Liver (tissue), 9 donors: ENCODE results near the gene TNFRSF13B. TPM values are rescaled to one million over a fixed set of nuclear protein-coding genes. Genes with fewer than 3 reads are reported as not detected.

ENCODE experiments used
- DNase-seq: peaks from one replicate; pipeline ENCODE4 v3.0.0-alpha.2; 2017; ENCODE audit warnings: low spot score
- H3K27ac ChIP-seq, 2 donors: one replicate each; pipeline ENCODE4 v1.7.0; 2013; ENCODE audit warnings: inconsistent platforms in 2 of 2, low read length in 2 of 2, control low read depth in 1 of 2, low read depth in 1 of 2, mild to moderate bottlenecking in 1 of 2
- H3K27me3 ChIP-seq, 4 donors: one replicate each; pipeline versions ENCODE4 v1.6.1 to v1.7.0; 2013; ENCODE audit warnings: low read length in 3 of 4, inconsistent platforms in 1 of 4, mild to moderate bottlenecking in 1 of 4, moderate library complexity in 1 of 4; ENCODE audit not compliant: control insufficient read depth in 4 of 4, insufficient read depth in 4 of 4
- H3K36me3 ChIP-seq, 4 donors: one replicate each; pipeline versions ENCODE4 v1.6.1 to v1.7.0; 2013; ENCODE audit warnings: low read length in 3 of 4, mild to moderate bottlenecking in 3 of 4, low read depth in 1 of 4, moderate library complexity in 1 of 4; ENCODE audit not compliant: control insufficient read depth in 4 of 4, insufficient read depth in 3 of 4
- H3K4me1 ChIP-seq, 4 donors: one replicate each; pipeline versions ENCODE4 v1.6.1 to v1.7.0; 2013; ENCODE audit warnings: low read length in 3 of 4, mild to moderate bottlenecking in 3 of 4, moderate library complexity in 1 of 4; ENCODE audit not compliant: control insufficient read depth in 4 of 4, insufficient read depth in 4 of 4
- H3K4me3 ChIP-seq, 3 donors: one replicate each; pipeline versions ENCODE4 v1.6.1 to v1.7.0; 2013; ENCODE audit warnings: low read length in 3 of 3, control low read depth in 1 of 3, low read depth in 1 of 3, mild to moderate bottlenecking in 1 of 3
- H3K9ac ChIP-seq, 2 donors: one replicate each; pipeline ENCODE4 v1.7.0; 2013; ENCODE audit warnings: low read length in 2 of 2, mild to moderate bottlenecking in 2 of 2, moderate library complexity in 2 of 2, control low read depth in 1 of 2, low read depth in 1 of 2
- H3K9me3 ChIP-seq, 4 donors: one replicate each; pipeline versions ENCODE4 v1.6.1 to v1.7.0; 2013; ENCODE audit warnings: low read length in 3 of 4; ENCODE audit not compliant: control insufficient read depth in 4 of 4
- EGR1 ChIP-seq, 2 donors: IDR thresholded peaks; 2 replicates each; pipeline ENCODE4 v1.6.1; 2016 to 2018; ENCODE audit warnings: antibody characterized with exemption in 2 of 2, low read depth in 2 of 2
- GABPA ChIP-seq, 2 donors: IDR thresholded peaks in 1 of 2; conservative IDR thresholded peaks in 1 of 2; 2 replicates each; pipeline ENCODE4 v1.6.1; 2016; ENCODE audit warnings: antibody characterized with exemption in 2 of 2, mild to moderate bottlenecking in 1 of 2, moderate library complexity in 1 of 2
- HNF4A ChIP-seq, 2 donors: conservative IDR thresholded peaks; 2 replicates each; pipeline ENCODE4 v1.6.1; 2016; ENCODE audit warnings: antibody characterized with exemption in 2 of 2, mild to moderate bottlenecking in 2 of 2
- NR2F2 ChIP-seq: IDR thresholded peaks from 2 replicates; pipeline ENCODE4 v1.6.1; 2016; ENCODE audit warnings: antibody characterized with exemption
- RXRA ChIP-seq, 2 donors: IDR thresholded peaks; 2 replicates each; pipeline ENCODE4 v1.6.1; 2017 to 2018; ENCODE audit warnings: antibody characterized with exemption in 2 of 2, mild to moderate bottlenecking in 1 of 2
- SP1 ChIP-seq: IDR thresholded peaks from 2 replicates; pipeline ENCODE4 v1.6.1; 2018; ENCODE audit warnings: antibody characterized with exemption, mild to moderate bottlenecking
- TAF1 ChIP-seq: conservative IDR thresholded peaks from 2 replicates; pipeline ENCODE4 v1.6.1; 2016; ENCODE audit warnings: antibody characterized with exemption, mild to moderate bottlenecking
- YY1 ChIP-seq: IDR thresholded peaks from 2 replicates; pipeline ENCODE4 v1.6.1; 2016; ENCODE audit warnings: antibody characterized with exemption, mild to moderate bottlenecking
- WGBS: extraction: QIAGEN DNeasy Blood & Tissue Kit; methylation state at CpG from one replicate; pipeline ENCODE4 v1.1.7; 2013; 5-methylcytosine and 5-hydroxymethylcytosine counted together
- polyA plus RNA-seq, 2 donors: library from polyadenylated mRNA; stranded (reverse) in 1 of 2; unstranded in 1 of 2; fragments of 200-250 nt in 1 of 2; fragments of >200 nt in 1 of 2; fragmentation: Nextera tagmentation in 1 of 2; extraction: Ambion mirVana in 1 of 2; gene quantifications; one replicate each; pipeline versions ENCODE4 v1.2.1 to v1.2.3, GENCODE V29; 2013 to 2015
- total RNA-seq, 2 donors: library from RNA; depleted of rRNA; stranded (reverse); fragments of >200 nt; gene quantifications; one replicate each; pipeline ENCODE4 v1.2.3, GENCODE V29; 2014
- TF ChIP-seq, protein P1 (sequence below): IDR thresholded peaks from 2 replicates; pipeline ENCODE4 v1.6.1; 2016; ENCODE audit warnings: antibody characterized with exemption
- TF ChIP-seq, protein P2 (sequence below): IDR thresholded peaks from 2 replicates; pipeline ENCODE4 v1.6.1; 2016; ENCODE audit warnings: antibody characterized with exemption, mild to moderate bottlenecking
- TF ChIP-seq, protein P3 (sequence below): fragments of 150-350 bp; IDR thresholded peaks from 2 replicates; pipeline ENCODE4 v1.5.1; 2017; ENCODE audit warnings: improper control_type of control experiment, low read depth, low read length; ENCODE audit not compliant: missing input control
- TF ChIP-seq, protein P4 (sequence below): IDR thresholded peaks from 2 replicates; pipeline ENCODE4 v1.6.1; 2016; ENCODE audit warnings: antibody characterized with exemption
- TF ChIP-seq, protein P5 (sequence below): IDR thresholded peaks from 2 replicates; pipeline ENCODE4 v1.6.1; 2016; ENCODE audit warnings: antibody characterized with exemption
- donor health status: healthy.
- donor health status: healthy.
- donor health status: healthy.
- donor health status: healthy.
- donor health status: healthy.

The TNFRSF13B gene
- total and polyA plus RNA-seq, 4 donors = 0.17 to 0.26 TPM; not detected in 2

DNA sequence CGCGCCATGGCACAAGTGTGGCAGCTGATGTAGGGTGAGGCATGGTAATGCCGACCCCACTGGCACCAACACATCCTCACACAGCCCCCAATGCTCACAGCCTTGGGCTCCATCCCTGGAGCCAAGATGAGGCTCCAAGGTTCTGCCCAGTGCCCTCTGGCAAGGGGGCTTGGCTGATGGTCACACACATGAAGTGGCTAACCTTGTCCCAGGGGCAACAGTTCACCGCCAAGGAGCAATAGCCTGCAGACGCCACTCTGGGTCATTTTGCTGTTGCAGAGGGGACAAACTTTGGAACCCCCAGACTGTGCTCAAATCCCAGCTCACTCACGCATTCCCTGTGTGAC is 26.8 kb downstream of the TNFRSF13B start:
- Histone ChIP-seq H3K4me1 (no peaks in the 10 kb centered on the region), H3K9ac (no peak overlapping the region), H3K4me3 (no peak overlapping the region), H3K27ac (no peak overlapping the region), H3K9me3 (peaks cover 0 to 5% (median 1%) of the 10 kb centered on the region in 4 donors), H3K36me3 (no peaks in the 10 kb centered on the region), H3K27me3 (peaks cover 0 to 7% (median 0%) of the 10 kb centered on the region in 4 donors)
- TF ChIP-seq, protein P1, sequence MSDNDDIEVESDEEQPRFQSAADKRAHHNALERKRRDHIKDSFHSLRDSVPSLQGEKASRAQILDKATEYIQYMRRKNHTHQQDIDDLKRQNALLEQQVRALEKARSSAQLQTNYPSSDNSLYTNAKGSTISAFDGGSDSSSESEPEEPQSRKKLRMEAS = no peak
- TF ChIP-seq, protein P2, sequence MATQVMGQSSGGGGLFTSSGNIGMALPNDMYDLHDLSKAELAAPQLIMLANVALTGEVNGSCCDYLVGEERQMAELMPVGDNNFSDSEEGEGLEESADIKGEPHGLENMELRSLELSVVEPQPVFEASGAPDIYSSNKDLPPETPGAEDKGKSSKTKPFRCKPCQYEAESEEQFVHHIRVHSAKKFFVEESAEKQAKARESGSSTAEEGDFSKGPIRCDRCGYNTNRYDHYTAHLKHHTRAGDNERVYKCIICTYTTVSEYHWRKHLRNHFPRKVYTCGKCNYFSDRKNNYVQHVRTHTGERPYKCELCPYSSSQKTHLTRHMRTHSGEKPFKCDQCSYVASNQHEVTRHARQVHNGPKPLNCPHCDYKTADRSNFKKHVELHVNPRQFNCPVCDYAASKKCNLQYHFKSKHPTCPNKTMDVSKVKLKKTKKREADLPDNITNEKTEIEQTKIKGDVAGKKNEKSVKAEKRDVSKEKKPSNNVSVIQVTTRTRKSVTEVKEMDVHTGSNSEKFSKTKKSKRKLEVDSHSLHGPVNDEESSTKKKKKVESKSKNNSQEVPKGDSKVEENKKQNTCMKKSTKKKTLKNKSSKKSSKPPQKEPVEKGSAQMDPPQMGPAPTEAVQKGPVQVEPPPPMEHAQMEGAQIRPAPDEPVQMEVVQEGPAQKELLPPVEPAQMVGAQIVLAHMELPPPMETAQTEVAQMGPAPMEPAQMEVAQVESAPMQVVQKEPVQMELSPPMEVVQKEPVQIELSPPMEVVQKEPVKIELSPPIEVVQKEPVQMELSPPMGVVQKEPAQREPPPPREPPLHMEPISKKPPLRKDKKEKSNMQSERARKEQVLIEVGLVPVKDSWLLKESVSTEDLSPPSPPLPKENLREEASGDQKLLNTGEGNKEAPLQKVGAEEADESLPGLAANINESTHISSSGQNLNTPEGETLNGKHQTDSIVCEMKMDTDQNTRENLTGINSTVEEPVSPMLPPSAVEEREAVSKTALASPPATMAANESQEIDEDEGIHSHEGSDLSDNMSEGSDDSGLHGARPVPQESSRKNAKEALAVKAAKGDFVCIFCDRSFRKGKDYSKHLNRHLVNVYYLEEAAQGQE = no peak
- TF ChIP-seq YY1 (no peak), RXRA (IDR thresholded peaks at IDR 0.05) (no peak)
- TF ChIP-seq, protein P3, sequence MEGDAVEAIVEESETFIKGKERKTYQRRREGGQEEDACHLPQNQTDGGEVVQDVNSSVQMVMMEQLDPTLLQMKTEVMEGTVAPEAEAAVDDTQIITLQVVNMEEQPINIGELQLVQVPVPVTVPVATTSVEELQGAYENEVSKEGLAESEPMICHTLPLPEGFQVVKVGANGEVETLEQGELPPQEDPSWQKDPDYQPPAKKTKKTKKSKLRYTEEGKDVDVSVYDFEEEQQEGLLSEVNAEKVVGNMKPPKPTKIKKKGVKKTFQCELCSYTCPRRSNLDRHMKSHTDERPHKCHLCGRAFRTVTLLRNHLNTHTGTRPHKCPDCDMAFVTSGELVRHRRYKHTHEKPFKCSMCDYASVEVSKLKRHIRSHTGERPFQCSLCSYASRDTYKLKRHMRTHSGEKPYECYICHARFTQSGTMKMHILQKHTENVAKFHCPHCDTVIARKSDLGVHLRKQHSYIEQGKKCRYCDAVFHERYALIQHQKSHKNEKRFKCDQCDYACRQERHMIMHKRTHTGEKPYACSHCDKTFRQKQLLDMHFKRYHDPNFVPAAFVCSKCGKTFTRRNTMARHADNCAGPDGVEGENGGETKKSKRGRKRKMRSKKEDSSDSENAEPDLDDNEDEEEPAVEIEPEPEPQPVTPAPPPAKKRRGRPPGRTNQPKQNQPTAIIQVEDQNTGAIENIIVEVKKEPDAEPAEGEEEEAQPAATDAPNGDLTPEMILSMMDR = no peak
- 90% methylated on average over 6 of the region's 6 CpGs for WGBS
- no peak for DNase-seq

DNA sequence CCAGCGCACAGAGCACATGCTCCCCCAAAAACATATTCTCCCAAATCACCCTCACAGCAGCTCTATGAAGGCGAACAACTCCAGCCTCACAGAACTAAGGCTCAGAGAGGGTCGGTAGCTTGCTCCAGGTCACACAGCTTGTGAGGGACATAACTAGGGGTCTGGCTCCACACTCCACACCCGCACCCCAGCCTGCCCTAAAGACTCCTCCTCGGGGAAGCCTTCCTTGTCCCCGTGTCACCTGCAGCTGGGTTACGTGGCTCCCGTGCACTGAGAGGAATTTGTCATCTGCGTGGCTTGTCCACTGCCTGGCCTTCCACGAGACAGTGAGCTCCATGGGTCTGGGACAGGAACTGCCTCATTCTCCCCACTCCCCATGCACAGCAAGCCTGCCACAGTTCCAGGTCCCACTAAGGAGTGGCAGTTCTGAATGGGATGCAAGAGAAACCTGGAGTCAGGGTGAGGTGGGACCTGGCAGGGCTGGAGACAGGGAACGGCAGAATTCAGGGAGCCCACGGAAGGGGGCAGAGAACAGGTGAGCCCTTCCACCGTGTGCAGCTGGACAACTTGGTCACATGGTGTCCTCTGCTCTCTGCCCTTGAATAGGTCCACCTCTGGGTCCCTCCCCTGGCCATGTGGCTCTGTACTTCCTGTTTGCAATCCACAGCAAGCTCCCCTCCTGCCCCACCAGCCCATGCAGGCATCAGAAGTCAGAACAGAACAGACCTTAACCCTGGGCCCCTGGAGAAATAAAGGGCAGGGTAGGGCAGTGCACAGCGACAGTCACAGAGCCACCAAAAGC is 27.4 kb downstream of the TNFRSF13B start:
- peak; percentile 29 for DNase-seq
- 78% methylated on average over 14 of the region's 14 CpGs for WGBS

More for the DNA sequence above, 27.4 kb downstream of the TNFRSF13B start:
- TF ChIP-seq NR2F2 = no peak
- no peak for TF ChIP-seq SP1
- TF ChIP-seq GABPA (IDR thresholded peaks at IDR 0.05 in 1 of 2, conservative IDR thresholded peaks at IDR 0.05 in 1 of 2) = no peak
- TF ChIP-seq, protein P4, sequence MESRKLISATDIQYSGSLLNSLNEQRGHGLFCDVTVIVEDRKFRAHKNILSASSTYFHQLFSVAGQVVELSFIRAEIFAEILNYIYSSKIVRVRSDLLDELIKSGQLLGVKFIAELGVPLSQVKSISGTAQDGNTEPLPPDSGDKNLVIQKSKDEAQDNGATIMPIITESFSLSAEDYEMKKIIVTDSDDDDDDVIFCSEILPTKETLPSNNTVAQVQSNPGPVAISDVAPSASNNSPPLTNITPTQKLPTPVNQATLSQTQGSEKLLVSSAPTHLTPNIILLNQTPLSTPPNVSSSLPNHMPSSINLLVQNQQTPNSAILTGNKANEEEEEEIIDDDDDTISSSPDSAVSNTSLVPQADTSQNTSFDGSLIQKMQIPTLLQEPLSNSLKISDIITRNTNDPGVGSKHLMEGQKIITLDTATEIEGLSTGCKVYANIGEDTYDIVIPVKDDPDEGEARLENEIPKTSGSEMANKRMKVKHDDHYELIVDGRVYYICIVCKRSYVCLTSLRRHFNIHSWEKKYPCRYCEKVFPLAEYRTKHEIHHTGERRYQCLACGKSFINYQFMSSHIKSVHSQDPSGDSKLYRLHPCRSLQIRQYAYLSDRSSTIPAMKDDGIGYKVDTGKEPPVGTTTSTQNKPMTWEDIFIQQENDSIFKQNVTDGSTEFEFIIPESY = no peak
- TF ChIP-seq TAF1 = no peak
- TF ChIP-seq, protein P3 = no peak
- TF ChIP-seq EGR1 (IDR thresholded peaks at IDR 0.05; ENCODE audit: low read depth in 2 of 2) = no peak
- no peak for TF ChIP-seq HNF4A (conservative IDR thresholded peaks at IDR 0.05)
- no peak for TF ChIP-seq YY1
- TF ChIP-seq, protein P5, sequence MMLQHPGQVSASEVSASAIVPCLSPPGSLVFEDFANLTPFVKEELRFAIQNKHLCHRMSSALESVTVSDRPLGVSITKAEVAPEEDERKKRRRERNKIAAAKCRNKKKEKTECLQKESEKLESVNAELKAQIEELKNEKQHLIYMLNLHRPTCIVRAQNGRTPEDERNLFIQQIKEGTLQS = no peak
- no peak overlapping the region for H3K9ac ChIP-seq
- peaks cover 0 to 5% (median 1%) of the 10 kb centered on the region in 4 donors for H3K9me3 ChIP-seq
- no peaks in the 10 kb centered on the region for H3K4me1 ChIP-seq
- H3K27ac ChIP-seq = no peak overlapping the region
- peaks cover 0 to 7% (median 0%) of the 10 kb centered on the region in 4 donors for H3K27me3 ChIP-seq
- H3K36me3 ChIP-seq = no peaks in the 10 kb centered on the region
- H3K4me3 ChIP-seq = no peak overlapping the region
